ENCODE results near the gene TCEAL8.
"Not testable (repeated sequence)": the region's sequence is repeated elsewhere in the genome, so short reads cannot be mapped to it uniquely, and the experiment has no call there.

Gene TCEAL8
- total RNA-seq = 16.4 to 24.8 reads per million in 2 donors

GRCh38 chrX:103254921-103255493, at the start of gene TCEAL8:
Gene TCEAL8, minus strand, starts transcription at chrX:103255155. Its CDS starts 1,176 bp downstream, at chrX:103253979.
- peak; percentile 51 for DNase-seq

- no peak for DNase-seq
These were observed 49.8 kb upstream of the TCEAL8 start for GRCh38 chrX:103304705-103305104.

GRCh38 chrX:103293118-103293517, 38.2 kb upstream of the TCEAL8 start:
- DNase-seq = no peak

- DNase-seq = no peak
These were observed 24.7 kb upstream of the TCEAL8 start for GRCh38 chrX:103279624-103280023.

GRCh38 chrX:103276581-103277002, 21.6 kb upstream of the TCEAL8 start, which contains the start of gene TCEAL5:
Gene TCEAL5, minus strand, starts transcription at chrX:103276750. Its CDS starts 2,187 bp downstream, at chrX:103274563.
- DNase-seq = no peak

GRCh38 chrX:103275947-103276567, 21.1 kb upstream of the TCEAL8 start:
- DNase-seq = no peak

GRCh38 chrX:103274284-103274683, 19.3 kb upstream of the TCEAL8 start:
- no peak for DNase-seq

- DNase-seq = no peak
These were observed 3.3 kb upstream of the TCEAL8 start for GRCh38 chrX:103258275-103258674.

GRCh38 chrX:103256651-103257050, 1.7 kb upstream of the TCEAL8 start:
- DNase-seq = no peak

- DNase-seq = no peak
These were observed 657 bp downstream of the TCEAL8 start for GRCh38 chrX:103254171-103254824.

GRCh38 chrX:103253608-103254007, 1.3 kb downstream of the TCEAL8 start:
- no peak for DNase-seq

- DNase-seq = no peak
These were observed 4.0 kb downstream of the TCEAL8 start for GRCh38 chrX:103250977-103251376.

- DNase-seq = no peak
These were observed 5.2 kb downstream of the TCEAL8 start for GRCh38 chrX:103249805-103250204.

- no peak for DNase-seq
These were observed 6.4 kb downstream of the TCEAL8 start for GRCh38 chrX:103248553-103248952.

- DNase-seq = no peak
These were observed 14.8 kb downstream of the TCEAL8 start for GRCh38 chrX:103240155-103240554.

- DNase-seq = no peak
These were observed 18.7 kb downstream of the TCEAL8 start for GRCh38 chrX:103236296-103236695.

GRCh38 chrX:103235608-103236007, 19.3 kb downstream of the TCEAL8 start:
- DNase-seq = not testable (repeated sequence)

- DNase-seq = no peak
These were observed 20.1 kb downstream of the TCEAL8 start for GRCh38 chrX:103234869-103235268.

GRCh38 chrX:103233263-103233662, 21.7 kb downstream of the TCEAL8 start:
- DNase-seq = no peak

- DNase-seq = not testable (repeated sequence)
These were observed 29.0 kb downstream of the TCEAL8 start for GRCh38 chrX:103225918-103226317.

- no peak for DNase-seq
These were observed 34.2 kb downstream of the TCEAL8 start for GRCh38 chrX:103220511-103221323.

GRCh38 chrX:103215425-103215991, 39.4 kb downstream of the TCEAL8 start:
- peak; percentile 20 for DNase-seq

All from T-helper 9 cell (primary cell).